C4-2B (cell line): Measurements from ENCODE around the gene MTMR1.

ENCODE experiments used
- CTCF ChIP-seq: fragments of 450-650 bp; conservative IDR thresholded peaks from 2 replicates; pipeline ENCODE4 v1.5.1; 2017; ENCODE audit warnings: mild to moderate bottlenecking
- ZFX ChIP-seq: fragments of 450-650 bp; IDR thresholded peaks from 2 replicates; pipeline ENCODE4 v1.6.1; 2017

- TF ChIP-seq CTCF = peak; percentile 57
- no peak for TF ChIP-seq ZFX
These were observed 12.2 kb upstream of the MTMR1 start for GRCh38 chrX:150680974-150681373.
